GM19395 (cell line): Measurements from ENCODE around the gene CD300LF.

ENCODE experiments used
- ATAC-seq: cut with Tn5 transposase; IDR thresholded peaks from one replicate; pipeline ENCODE4 v1.9.1; 2021; ENCODE audit warnings: mild to moderate bottlenecking, moderate library complexity; ENCODE audit not compliant: unreplicated experiment

CD300LF gene

DNA sequence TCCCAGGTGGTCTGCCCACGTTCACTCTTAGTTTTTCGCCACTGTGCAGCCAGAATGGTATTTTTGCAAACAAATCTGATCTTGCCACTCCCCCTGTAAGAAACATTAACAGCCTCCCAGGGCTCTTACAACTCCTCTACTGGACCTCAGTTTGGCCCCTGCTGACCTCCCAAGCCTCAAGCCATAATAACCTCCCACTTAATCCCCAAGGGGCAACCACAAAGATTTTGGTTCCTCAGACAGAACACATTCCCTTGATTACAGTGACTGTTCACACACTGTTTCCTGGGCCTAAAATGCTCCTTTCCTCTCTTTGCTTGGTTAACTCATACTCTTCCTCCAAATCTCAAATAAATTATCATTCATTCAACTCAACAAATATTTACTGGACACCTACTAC is 67.7 kb downstream of the CD300LF start:
- no peak for ATAC-seq

- no peak for ATAC-seq
Measured at GRCh38 chr17:74644419-74644818, 68.3 kb downstream of the CD300LF start.
